Right cardiac atrium (tissue), 5 donors: ENCODE measurements around the gene WDR1. TPM values are rescaled to one million over a fixed set of nuclear protein-coding genes. Genes with fewer than 3 reads are reported as not detected.

Source experiments
- ATAC-seq, 2 donors: fragments of 200-7000 bp; cut with Tn5 transposase; one replicate each; pipeline versions ENCODE4 v1.8.0 to v1.9.1; 2020; ENCODE audit warnings: moderate library complexity in 2 of 2, mild to moderate bottlenecking in 1 of 2
- DNase-seq, 3 donors: peaks; one replicate each; pipeline ENCODE4 v3.0.0-alpha.2; 2020
- H3K27ac ChIP-seq: one replicate; pipeline ENCODE4 v1.5.1; 2013; ENCODE audit warnings: mild to moderate bottlenecking, low read length, control low read depth, moderate library complexity
- H3K27me3 ChIP-seq: one replicate; pipeline ENCODE4 v1.6.1; 2013; ENCODE audit not compliant: control insufficient read depth, insufficient read depth
- H3K4me1 ChIP-seq: one replicate; pipeline ENCODE4 v1.6.1; 2013; ENCODE audit warnings: low read length; ENCODE audit not compliant: control insufficient read depth, insufficient read depth
- H3K4me3 ChIP-seq: one replicate; pipeline ENCODE4 v1.5.1; 2013; ENCODE audit warnings: low read length, control low read depth
- H3K9me3 ChIP-seq: one replicate; pipeline ENCODE4 v1.6.1; 2013; ENCODE audit warnings: low read length; ENCODE audit not compliant: control insufficient read depth
- WGBS: extraction: QIAGEN DNeasy Blood & Tissue Kit; methylation state at CpG from one replicate; pipeline ENCODE4 v1.1.7; 2013; 5-methylcytosine and 5-hydroxymethylcytosine counted together
- intact Hi-C, 4 donors: fragments of 100-400 bp; cut with DNase I; formaldehyde crosslinking; loops; one replicate each; pipeline versions ENCODE4 v1.11.0 to v1.14.0; 2022 to 2023
- polyA plus RNA-seq: library from polyadenylated mRNA; stranded (reverse); fragments of 200-250 nt; gene quantifications from one replicate; pipeline ENCODE4 v1.2.3, GENCODE V29; 2013
- total RNA-seq, 4 donors: library from RNA; stranded (reverse); fragmentation: NEBNext Ultra II Directional; extraction: Animal tissue kit (Norgen Biotek cat#: 25700); gene quantifications; one replicate each; pipeline ENCODE4 v1.2.1, GENCODE V29; 2021
- donor health status: healthy with polysubstance abuse.
- donor health status: DM: no; HTN: yes; CAD: no.
- donor health status: DM: no; HTN: no; CAD: no.
- donor health status: DM: no; HTN: yes; CAD: no; lungs with severe emphysema.
- donor health status: DM: yes; HTN: yes; CAD: no.

Gene WDR1
- total and polyA plus RNA-seq, 5 donors, result 116 to 280 (median 209) TPM

DNA sequence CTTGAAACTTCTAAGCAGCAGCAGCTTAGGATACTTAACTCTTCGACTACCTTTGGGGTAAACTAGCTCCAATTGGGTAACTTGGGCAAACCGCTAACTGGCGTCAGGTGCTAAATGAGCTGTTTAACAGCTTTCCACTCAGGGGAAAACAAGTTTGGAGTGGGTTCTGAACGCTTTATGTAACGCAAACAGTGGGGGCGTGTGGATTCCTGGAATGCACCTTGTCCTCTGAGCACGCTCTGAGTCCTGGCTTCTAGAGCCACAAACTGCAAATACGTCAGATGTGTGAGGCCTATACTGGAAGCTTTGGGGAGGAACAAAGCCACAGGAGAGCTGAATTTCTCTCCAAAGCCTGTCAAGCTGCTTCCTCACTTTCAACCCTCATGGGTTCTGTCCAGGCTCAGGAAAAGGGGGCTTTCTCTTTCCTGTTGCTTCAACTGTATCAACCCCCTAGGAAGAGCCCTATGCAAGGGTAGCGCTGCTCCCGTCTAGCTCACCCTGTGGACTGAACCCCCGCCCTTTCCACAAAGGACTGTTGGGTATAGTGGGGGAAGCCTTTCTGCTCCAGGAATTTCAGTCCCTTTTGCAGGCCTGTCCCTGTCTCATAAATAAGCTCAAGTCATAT lies 4.5 kb upstream of the WDR1 start:
- intact Hi-C loops, result no loop called here
- WGBS, result 86% methylated on average over 11 of the region's 11 CpGs
- Histone ChIP-seq H3K27ac (no peak overlapping the region), H3K27me3 (no peaks in the 10 kb centered on the region), H3K9me3 (no peaks in the 10 kb centered on the region), H3K4me3 (no peak overlapping the region), H3K4me1 (peaks cover 3% of the 10 kb centered on the region)
- DNase-seq, result no peak
- no peak for ATAC-seq

DNA sequence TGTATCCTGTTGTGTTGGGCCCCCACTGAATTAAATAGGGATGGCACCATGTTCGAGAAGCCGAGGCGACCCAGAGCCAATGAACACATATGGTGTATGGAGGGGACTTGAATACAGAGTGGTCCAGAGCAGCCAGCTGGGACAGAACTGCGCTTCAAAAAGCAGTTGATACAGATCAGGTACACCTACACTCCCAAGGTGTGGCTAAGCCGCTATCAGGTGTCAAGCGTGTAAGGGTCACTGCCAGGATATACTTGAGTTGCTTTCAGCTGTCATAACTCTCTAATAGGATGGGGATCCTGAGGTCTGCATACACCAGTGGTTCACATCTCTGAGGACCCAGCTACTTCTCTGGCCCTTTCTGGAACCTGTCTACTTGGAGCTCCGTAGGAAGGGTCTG lies 3.2 kb upstream of the WDR1 start:
- no peak for DNase-seq
- no peak for ATAC-seq
- H3K9me3 ChIP-seq, result no peaks in the 10 kb centered on the region
- no peak overlapping the region for H3K4me3 ChIP-seq
- H3K27me3 ChIP-seq, result no peaks in the 10 kb centered on the region
- 94% methylated on average over 7 of the region's 7 CpGs for WGBS
- peaks cover 5% of the 10 kb centered on the region for H3K4me1 ChIP-seq
- no peak overlapping the region for H3K27ac ChIP-seq
- intact Hi-C loops, result no loop called here

GRCh38 chr4:10119278-10119677 lies 2.7 kb upstream of the WDR1 start:
- ATAC-seq (no peak), DNase-seq (no peak)
- Histone ChIP-seq H3K27ac (no peak overlapping the region), H3K4me1 (peaks cover 8% of the 10 kb centered on the region), H3K27me3 (no peaks in the 10 kb centered on the region), H3K4me3 (no peak overlapping the region), H3K9me3 (no peaks in the 10 kb centered on the region)
- intact Hi-C loops, result no loop called here
- WGBS, result 74% methylated on average over 8 of the region's 8 CpGs

DNA sequence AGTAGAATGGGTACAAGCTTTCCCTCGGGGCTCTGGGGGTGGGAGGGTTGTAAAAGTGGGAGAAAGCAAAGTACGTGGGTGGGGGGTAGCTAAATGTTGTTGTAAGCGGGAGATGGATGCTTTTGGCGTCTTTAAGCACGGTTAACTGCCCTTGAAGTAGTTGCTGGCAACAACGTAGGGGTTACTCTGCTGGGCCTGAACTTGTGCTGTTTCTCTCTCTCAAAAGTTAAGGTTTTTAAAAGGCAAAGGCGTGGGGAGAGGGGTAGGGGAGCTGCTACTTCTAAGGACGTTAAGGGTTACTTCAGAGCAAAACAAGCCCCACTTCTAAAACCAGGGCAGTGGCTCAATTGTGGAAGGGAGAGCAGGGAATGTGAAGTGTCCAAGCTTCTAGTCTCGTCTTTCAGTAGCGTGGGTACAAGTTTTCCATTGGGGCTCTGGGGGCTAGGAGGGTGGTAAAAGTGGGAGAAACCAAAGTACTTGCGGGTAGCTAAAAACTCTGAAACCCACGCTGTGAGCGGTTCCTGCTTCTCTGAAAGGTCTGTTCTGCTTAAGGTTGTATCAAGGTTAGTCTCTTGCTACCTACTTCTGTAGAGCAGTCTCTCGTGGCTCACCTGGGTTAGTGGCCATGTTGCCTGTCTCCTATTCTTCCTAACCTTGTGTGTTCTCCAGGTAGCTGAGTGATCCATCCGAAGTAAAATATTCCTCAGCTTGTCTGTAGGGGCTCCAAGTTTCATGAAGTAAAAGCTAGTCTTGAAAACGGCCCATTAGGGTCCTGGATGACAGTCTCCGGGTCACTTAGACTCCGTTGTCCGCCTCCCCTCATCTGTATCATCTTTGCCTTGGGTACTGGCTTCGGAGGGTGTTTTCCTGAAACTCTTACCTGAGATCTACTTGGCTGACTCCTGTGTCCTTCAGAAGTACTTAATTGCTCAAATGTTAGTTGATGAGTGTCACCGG lies 1.7 kb upstream of the WDR1 start:
- 84% methylated on average over 21 of the region's 21 CpGs for WGBS
- no peak for ATAC-seq
- intact Hi-C loops, result no loop called here
- Histone ChIP-seq H3K4me3 (no peak overlapping the region), H3K27ac (no peak overlapping the region), H3K9me3 (no peaks in the 10 kb centered on the region), H3K4me1 (peaks cover 9% of the 10 kb centered on the region), H3K27me3 (no peaks in the 10 kb centered on the region)
- no peak for DNase-seq

DNA sequence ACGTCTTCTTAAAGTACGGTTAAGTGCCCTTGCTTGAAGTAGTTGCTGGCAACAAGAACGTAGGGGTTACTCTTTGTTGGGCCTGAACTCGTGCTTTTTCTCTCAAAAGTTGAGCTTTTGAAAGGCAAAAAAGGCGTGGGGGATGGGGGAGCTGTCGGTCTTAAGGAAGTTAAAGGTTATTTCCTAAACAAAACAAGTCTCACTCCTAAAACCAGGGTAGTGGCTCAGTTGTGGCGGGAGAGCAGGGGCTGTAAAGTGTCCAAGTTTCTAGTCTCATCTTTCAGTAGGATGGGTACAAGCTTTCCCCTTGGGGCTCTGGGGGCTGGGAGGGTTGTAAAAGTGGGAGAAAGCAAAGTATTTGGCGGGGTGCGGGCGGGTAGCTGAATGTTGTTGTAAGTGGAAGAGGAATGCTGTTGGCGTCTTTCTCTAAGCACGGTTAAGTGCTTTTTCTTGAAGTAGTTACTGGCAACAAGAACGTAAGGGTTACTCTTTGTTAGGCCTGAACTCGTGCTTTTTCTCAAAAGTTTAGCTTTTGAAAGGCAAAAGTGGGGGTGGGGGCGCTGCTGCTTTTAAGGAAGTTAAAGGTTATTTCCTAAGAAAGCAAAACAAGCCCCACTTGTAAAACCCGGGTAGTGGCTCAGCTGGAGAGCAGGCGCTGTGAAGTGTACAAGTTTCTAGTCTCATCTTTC lies 904 bp upstream of the WDR1 start:
- Histone ChIP-seq H3K4me1 (peaks cover 9% of the 10 kb centered on the region), H3K9me3 (no peaks in the 10 kb centered on the region), H3K4me3 (peak overlapping the region; percentile 81), H3K27ac (peak overlapping the region; percentile 99), H3K27me3 (no peaks in the 10 kb centered on the region)
- ATAC-seq, result peak in 1 of 2 donors; percentile 22
- intact Hi-C loops, result no loop called here
- WGBS, result 14% methylated on average over 17 of the region's 17 CpGs
- DNase-seq, result peak; percentile 50 to 74 (median 70)

DNA sequence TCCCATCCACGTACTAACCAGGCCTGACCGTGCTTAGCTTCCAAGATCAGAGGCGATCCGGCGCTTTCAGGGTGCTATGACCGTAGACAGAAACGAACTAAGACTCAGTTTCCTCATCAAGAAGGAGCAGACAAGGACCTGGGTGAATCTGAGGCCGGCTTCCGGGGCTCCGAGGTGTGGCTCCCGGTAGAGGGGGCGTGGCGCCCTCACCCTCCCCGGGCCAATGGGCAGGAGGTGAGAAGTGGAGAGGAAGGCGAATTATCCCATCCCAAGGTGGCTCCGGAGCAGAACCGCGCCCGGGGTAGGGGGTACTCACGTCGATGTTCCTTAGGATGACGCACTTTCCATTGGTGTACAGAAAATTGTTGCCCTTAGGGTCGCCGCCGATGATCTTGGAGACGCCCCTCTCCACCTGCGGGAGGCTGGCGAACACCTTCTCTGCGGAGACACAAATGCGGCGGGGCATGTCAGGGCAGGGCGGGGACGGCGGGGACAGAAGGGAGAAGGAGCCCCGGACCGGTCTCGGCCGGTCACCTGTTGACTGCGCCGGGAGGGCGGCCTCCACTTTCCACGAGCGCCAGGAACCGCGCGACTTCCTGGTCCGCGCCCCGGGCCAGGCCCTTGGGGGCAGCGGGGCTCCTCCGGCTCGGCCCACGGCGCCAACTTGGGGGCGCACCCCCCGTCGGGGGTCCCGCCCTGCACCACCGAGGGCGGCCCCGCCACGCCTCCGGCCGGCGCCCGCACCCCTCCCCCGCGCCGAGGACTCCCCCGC lies 616 bp downstream of the WDR1 start:
- Histone ChIP-seq H3K27ac (peak overlapping the region; percentile 78), H3K4me3 (peak overlapping the region; percentile 83), H3K27me3 (no peaks in the 10 kb centered on the region), H3K4me1 (peaks cover 9% of the 10 kb centered on the region), H3K9me3 (no peaks in the 10 kb centered on the region)
- WGBS, result 2% methylated on average over 70 of the region's 70 CpGs
- peak; percentile 67 to 83 (median 82) for DNase-seq
- intact Hi-C loops, result no loop called here
- ATAC-seq, result peak; percentile 33 to 51

GRCh38 chr4:10115271-10115796 lies 1.3 kb downstream of the WDR1 start:
- DNase-seq, result no peak
- intact Hi-C loops, result no loop called here
- H3K4me1 ChIP-seq, result peaks cover 15% of the 10 kb centered on the region

GRCh38 chr4:10114607-10115006 lies 2.0 kb downstream of the WDR1 start:
- Histone ChIP-seq H3K27me3 (no peaks in the 10 kb centered on the region), H3K9me3 (no peaks in the 10 kb centered on the region), H3K4me3 (peak overlapping the region; percentile 83), H3K4me1 (peaks cover 19% of the 10 kb centered on the region), H3K27ac (no peak overlapping the region)
- intact Hi-C loops, result no loop called here
- DNase-seq (no peak), ATAC-seq (no peak)
- WGBS, result 64% methylated on average over 7 of the region's 7 CpGs

More at GRCh38 chr4:10115271-10115796, 1.3 kb downstream of the WDR1 start:
- peak in 1 of 2 donors; percentile 3 for ATAC-seq
- Histone ChIP-seq H3K27ac (peak overlapping the region; percentile 78), H3K9me3 (no peaks in the 10 kb centered on the region), H3K27me3 (no peaks in the 10 kb centered on the region), H3K4me3 (peak overlapping the region; percentile 83)
- 22% methylated on average over 15 of the region's 15 CpGs for WGBS

GRCh38 chr4:10114147-10114546 lies 2.5 kb downstream of the WDR1 start:
- H3K27ac ChIP-seq, result no peak overlapping the region

GRCh38 chr4:10113362-10114047 lies 3.1 kb downstream of the WDR1 start:
- intact Hi-C loops, result no loop called here
- H3K27ac ChIP-seq, result no peak overlapping the region
- WGBS, result 66% methylated on average over 12 of the region's 12 CpGs
- no peaks in the 10 kb centered on the region for H3K9me3 ChIP-seq
- DNase-seq (no peak), ATAC-seq (no peak)
- no peak overlapping the region for H3K4me3 ChIP-seq
- no peaks in the 10 kb centered on the region for H3K27me3 ChIP-seq
- H3K4me1 ChIP-seq, result peaks cover 29% of the 10 kb centered on the region

More at GRCh38 chr4:10114147-10114546, 2.5 kb downstream of the WDR1 start:
- Histone ChIP-seq H3K4me1 (peaks cover 23% of the 10 kb centered on the region), H3K27me3 (no peaks in the 10 kb centered on the region), H3K9me3 (no peaks in the 10 kb centered on the region), H3K4me3 (no peak overlapping the region)
- DNase-seq, result no peak
- 76% methylated on average over 4 of the region's 4 CpGs for WGBS
- no peak for ATAC-seq
- intact Hi-C loops, result no loop called here
